Activated gamma-delta T cell treated with Interleukin-2 at 50 U/mL for 16 hours (primary cell): ENCODE data around the gene ZFP62.

ENCODE experiments used
- DNase-seq: peaks from one replicate; pipeline ENCODE4 v3.0.0-alpha.2; 2020

The ZFP62 gene

DNA sequence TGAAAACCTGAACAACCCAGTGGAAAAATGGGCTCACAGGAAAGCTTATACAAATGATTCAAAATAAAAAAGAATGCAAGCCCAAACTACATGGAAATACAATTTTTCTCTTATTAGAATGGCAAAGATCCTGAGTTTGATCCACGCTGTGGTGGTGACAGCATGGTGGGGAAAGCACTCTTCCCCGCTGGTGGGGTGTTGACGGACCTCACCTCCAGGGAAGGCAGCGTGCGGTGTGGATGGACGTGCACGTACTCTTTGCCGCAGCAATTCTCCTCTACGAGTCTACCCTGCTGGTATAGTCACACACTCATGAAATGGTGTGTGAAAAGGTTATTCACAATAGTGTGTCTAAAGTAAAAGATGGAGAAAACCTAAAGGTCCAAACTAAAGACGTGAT is 5.9 kb upstream of the ZFP62 start:
- DNase-seq = no peak

DNA sequence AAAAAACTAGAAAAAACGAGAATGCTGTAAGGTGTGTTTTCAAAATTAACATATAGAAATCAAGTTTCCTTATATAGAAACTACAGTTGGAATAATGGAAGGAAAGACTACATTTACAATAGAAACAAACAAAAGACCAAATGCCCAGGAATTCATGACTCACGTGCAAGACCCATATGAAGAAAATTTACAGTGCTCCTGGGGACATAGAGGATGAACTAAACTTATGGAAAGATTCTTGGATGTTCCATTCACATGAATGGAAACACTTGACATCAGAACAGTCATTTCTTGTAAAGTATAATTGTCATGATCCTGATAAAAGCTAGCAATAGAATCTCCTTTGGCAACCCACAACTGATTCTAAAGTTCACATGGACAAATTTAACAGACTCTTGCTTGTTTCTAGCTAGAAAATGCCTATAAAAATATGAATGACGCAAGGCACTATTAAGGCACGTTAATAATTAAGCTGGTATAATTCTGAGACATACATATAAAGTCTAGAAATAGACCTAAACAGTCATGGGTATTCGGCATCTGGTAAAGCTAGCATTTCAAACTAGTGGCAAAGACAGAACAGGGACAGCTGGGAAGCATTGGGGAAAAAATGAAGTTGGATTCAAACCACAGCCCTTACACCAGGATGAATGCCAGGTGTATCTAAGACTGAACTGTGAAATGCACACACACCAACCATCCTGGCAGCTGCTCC is 5.1 kb upstream of the ZFP62 start:
- DNase-seq = no peak

DNA sequence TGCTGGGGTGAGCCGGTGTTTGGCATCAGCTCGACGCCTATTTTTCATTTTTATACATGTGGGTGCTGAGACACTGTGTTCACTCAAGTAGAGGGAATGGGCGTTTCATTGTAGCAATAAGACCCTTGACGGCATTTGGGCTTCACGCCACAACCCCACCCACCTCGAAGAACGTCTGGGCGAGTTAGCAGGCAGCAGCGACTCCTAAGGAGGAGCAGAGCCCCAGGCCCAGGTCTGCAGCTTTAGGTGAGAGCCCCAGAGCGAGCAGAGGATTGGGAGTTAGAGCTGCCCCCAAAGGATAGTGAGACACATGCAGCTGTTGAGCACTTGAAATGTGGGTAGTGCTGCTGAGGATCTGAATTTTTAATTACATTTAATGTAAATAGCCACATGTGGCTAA is 1.6 kb upstream of the ZFP62 start:
- DNase-seq = no peak

DNA sequence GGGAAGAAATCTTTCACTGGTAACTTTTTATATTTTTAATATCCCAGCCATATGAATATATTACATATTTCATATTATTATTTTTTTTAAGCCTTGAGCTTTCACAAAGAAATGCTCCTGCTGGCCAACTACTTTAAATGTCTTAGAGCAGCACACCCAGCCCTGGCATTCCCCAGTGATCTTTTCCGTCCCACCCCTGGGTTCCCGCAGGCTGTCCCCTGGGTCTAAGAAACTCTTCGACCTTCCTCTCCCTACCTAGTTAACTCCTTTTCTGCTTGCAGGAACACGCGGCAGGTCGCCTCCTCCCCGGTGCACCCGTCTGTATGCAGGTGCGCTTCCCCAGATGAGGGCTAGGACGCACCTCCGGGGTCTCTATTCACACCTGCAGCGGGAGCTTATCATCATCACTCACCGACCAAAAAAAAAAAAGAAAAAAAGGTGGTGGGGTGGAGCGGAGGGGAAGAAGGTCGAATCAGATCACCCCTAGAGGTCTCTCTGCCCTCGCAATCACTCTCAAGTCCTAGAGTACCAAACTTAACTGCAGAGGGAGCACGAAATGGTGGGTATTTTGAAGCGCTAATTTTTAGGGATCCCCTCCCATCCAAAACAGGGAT is 696 bp downstream of the ZFP62 start:
- peak; percentile 46 for DNase-seq

DNA sequence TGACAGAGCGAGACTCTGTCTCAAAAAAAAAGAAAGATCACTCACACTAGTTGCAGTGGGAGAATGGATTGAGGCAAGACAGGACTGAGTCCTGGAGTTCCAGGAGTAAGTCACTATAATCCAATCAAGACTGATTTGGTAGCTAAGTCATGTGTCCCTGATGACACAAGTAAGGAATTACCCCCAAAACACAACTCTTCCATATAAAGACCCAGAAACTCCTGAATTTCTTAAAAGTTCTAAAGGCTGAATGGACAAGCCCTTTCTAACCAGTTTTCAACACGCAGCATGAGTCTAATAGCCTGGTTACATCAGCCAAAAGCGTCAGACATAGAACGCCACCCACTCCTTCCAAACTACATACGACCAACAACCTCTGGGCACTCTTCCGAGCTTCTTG is 2.5 kb downstream of the ZFP62 start:
- DNase-seq = no peak

DNA sequence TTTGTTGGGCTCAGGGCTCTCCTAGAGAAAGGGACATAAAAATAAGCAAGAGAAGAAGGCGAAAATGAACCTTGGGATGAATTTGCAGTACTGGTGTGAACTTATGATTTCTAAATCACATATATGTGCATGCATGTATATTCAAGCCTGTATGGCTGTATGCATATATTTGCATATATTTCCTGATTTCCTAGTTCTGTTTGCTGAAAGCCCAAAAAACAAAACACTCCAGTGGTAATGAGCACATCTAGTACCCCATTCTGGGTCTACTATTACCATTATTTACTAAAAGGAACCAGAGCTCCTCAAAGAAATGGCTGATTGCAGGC is 7.3 kb downstream of the ZFP62 start:
- DNase-seq = no peak

DNA sequence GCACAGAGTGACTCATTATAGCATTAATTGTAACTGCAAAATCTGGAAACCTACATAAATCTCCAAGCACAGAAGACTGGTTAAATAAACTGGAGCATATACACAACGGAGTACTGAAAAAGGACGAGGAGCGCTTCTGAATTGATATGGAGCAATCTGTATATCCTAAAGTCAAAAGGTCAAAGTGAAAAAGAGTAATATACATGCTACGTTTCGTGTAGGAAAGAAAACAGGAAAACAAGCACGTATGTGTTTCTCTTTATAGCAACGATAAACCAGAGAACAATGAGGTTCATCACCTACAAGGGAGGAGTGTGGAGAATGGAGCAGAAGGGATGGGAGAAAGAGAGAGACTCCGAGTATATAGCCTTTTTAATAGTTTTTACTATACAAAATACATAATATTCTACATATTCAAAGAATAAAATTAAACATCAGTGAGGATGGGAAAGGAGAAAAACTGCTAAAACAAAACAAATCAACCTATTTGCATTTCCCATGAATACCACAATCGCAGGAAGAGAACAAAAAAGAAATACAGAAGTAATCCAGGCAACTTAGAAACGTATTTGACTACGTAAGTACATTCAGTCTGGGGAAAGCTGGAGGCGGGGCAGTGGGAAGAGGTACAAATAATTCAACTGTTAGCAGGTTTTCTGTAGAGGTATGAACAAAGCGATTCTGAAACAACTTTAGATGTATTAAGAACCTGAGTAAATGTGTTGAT is 7.8 kb downstream of the ZFP62 start:
- DNase-seq = no peak

DNA sequence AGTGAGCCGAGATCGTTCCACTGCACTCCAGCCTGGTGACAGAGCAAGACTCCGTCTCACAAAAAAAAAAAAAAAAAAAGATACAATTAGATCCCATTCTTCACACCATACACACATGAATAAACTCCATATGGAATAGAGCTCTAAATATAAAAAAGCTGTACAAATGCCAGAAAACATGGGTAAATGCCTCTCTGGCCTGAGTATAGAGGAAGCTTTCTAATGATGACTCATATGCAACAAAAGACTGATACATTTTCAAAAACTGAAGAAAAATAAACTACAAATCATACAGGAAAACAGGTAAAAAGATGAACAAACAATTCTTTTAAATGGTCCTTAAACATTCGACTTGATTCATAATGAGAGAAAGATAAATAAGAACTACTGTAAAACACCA is 8.6 kb downstream of the ZFP62 start:
- DNase-seq = no peak

DNA sequence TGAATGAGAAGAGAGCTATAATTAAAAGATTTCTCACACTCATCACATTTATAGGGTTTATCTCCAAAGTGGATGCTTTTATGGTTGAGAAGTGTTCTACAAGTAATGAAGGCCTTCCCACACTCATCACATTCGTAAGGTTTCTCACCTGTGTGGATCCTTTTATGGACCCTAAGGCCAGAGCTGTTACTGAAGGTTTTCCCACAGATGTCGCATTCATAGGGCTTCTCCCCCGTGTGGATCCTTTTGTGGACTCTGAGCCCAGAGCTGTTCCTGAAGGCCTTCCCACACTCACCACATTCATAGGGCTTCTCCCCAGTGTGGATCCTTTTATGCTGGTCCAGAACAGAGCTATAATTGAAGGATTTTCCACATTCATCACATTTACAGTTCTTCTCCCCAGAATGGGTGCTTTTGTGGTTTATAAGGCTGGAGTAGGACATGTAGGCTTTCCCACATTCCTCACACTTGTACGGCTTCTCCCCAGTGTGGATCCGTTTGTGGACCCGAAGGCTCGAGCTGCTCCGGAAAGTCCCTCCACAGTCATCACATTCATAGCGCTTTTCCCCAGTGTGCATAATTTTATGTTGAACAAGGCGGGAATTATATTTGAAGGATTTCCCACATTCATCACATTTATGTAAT is 10.5 kb downstream of the ZFP62 start:
- DNase-seq = no peak

DNA sequence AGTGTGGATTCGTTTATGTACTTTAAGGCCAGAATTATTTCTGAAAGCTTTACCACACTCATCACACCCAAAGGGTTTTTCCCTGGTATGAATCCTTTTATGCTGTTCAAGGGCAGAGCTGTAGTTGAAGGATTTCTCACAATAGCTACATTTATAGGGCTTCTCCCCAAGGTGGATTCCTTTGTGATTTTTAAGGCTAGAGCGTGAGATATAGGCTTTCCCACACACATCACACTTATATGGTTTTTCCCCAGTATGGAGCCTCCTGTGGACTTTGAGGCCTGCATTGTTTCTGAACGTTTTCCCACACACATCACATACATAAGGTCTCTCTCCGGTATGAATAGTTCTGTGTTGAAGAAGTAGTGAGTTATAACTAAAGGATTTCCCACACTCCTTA is 11.2 kb downstream of the ZFP62 start:
- no peak for DNase-seq

DNA sequence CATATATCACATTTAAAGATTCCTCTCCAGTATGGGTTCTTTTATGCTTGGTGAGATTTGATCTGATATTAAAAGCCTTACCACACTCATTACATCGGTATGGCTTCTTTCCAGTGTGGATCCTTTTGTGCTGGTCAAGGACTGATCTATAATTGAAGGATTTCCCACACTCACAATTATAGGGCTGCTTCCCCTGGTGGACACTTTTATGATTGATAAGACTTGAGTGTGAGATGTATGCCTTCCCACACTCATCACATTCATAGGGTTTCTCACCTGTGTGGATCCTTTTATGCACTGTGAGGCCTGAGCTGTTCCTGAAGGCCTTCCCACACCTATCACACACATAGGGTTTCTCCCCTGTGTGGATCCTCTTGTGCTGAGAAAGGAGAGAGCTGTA is 12.2 kb downstream of the ZFP62 start:
- no peak for DNase-seq

DNA sequence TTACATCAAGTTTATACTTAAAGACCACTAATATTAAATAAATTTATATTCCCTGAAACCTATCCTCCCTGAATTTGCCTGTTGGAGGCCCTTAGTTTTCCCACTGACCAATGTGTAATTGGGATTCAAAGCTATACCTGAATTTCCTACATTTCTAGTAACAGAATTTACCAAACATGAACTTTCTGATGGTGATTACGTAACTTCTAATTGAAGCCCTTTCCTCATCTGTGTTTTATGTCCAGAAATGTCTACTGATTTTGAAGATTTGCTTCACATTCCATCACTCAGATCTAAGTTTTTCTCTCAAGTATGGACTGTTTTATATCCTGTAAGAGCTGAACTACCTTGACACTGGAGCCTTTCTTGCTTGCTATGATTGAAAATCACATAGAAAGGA is 12.8 kb downstream of the ZFP62 start:
- DNase-seq = no peak

DNA sequence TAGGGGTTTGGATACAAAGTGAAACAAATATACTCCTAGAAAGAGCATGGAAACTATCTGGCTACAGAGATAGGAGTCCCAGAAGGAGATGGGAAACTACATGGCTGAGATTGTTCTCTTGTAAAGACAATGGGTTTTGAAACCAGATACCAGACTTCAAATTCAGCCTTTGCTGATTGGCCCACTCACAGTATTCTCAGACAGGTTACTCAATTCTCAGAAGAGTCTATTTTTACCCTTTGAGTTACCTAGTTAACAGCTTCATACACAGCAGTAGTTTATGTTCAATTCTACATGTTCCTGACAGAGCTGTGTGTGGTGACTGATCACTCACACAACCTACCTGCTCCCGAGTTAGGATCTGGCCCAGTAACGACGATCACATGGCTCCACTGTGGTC is 14.1 kb downstream of the ZFP62 start:
- no peak for DNase-seq

DNA sequence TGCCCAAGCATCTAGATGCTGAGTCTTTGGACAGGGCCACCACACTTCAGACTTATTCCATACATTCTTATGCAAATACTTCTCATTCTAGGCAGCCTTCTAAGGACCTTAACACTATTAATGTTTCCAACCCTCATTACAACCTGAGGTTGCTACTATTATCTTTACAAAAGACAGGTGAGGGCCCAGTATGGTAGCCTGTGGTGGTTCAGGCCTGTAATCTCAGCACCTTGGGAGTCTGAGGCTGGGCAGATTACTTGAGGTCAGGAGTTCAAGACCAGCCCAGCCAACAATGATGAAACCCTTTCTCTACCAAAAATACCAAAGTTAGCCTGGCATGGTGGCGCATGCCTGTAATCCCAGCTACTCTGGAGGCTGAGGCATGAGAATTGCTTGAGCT is 16.2 kb downstream of the ZFP62 start:
- DNase-seq = no peak

DNA sequence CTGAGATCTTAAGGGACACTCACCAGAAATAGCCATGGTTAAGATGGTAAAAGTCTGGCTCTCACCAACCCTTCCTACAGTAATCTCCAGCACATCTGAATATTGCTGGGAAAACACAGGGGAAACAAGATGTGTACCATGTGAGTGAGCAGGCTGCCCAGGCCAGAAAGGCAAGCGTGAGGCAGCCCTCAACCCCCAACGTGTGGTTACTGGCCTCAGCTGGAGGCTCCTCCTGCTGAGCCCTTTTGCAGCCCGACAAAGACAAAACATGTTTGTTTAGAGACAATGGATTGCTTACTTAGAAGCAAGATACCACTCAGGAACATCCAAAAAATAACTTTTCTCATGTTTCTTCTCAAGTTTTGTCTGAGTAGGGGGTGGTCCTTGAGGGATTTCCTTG is 16.6 kb downstream of the ZFP62 start:
- no peak for DNase-seq

DNA sequence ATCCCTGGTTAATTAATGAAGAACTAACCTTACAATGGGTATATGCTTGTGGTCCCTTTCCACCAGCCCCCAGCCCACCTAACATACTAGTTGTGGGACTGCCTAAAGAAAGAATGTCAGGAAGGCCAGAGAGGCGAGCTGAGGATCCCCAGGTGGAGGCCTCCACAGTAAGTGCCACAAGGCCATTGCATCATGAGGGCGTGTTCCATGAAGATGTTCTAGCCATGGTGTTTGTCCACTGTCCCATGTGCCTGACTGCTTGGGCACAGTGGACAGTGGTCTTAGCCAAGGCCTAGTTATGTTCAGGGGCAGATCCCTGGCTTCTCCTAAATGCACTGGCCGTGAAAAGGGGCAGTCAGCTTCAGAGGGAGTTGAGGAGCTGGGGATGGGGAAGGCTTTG is 21.1 kb downstream of the ZFP62 start:
- no peak for DNase-seq

DNA sequence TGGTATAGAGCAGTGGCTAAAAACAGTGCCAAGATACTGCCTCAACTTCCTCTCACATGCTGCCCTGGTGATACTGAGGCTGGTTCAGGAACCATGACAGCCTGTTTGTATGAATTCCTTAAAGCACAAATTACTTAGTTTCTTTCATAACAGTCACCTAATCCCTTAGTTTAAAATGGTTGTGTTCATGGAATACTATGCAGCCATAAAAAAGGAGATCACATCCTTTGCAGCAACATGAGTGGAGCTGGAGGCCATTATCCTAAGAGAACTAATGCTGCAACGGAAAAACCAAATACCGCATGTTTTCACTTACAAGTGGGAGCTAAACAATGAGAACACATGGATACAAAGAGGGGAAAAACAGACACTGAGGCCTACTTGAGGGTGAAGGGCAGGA is 21.8 kb downstream of the ZFP62 start:
- no peak for DNase-seq

DNA sequence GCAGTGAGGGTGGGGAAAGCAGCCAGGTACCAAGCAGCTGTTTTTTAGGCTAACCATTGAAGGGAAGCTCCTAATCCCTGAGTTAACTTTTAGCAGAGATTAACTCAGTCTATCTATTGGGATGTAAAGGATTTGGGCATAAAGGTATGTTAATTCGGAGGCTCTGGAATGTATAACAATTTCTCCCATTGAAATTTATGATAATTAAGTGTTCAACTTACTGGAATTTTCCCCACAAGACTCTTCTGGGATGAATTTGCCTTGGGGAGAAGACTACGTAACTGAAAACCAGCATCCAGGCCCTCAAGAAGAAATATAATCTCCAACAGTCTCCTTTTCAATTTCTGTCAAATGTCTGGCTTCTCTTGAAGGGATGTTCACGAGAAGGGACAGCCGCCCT is 23.6 kb downstream of the ZFP62 start:
- DNase-seq = no peak

DNA sequence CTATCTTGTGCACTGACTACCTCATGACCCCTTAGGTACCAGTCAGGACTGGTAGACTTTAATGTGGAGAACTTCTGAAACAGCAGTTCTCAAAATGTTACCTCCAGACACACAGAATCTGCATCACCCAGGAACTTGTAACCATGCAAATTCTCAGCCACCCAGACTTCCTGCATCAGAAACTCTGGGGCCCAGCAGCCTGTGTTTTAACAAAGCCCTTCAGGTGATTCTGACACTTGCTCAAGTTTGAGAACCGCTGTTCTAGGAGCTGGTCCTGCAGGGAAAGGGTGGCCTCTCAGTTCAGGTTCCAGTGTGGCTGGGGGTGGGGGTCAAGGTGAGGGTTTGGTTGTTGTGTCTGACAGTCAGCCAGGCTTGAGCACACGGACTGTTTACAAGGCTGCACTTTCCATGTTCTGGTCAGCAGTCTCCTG is 28.4 kb downstream of the ZFP62 start:
- peak; percentile 19 for DNase-seq

DNA sequence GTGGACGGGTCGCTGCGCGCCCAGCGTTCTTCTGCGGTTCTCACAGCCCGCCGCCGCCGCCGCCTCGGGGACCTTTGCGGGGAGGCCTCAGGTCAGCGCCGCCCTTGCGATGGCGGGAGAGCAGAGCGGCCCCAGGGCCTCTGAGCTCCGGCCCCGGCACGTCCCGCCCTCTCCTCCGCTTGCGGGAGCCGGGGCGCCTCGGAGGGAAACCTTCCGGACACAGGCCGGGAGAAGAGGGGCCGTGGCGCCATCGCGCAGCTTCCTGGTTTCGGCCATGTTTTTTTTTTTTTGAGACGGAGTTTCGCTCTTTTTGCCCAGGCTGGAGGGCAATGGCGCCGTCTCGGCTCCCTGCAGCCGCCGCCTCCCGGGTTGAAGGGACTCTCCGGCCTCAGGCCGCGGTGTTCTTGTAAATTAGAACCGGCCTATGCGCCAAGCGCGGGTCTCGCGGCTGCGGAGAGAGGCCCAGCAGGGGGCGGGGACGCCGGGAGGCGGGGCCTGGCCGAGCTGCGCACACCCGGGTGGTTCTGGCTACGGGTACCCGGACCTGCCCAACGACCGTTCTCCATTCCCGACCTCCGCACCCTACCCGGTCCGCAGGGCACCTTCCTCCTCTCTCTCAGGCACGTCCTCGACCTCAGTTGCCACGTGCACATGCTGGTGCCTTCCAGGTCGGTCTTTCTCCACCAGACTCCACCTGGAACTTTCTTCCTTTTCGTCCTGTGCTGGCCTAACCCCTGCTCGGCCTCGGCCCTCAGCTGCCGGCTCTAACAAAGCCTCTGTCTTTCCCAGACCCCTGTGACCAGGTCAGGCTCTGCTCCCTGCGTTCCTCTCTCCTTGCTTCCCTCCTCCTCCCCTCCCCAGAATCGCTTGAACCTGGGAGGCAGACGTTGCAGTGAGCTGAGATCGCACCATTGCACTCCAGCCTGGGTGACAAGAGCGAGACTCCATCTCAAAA is 29.7 kb downstream of the ZFP62 start:
- peak; percentile 74 for DNase-seq

DNA sequence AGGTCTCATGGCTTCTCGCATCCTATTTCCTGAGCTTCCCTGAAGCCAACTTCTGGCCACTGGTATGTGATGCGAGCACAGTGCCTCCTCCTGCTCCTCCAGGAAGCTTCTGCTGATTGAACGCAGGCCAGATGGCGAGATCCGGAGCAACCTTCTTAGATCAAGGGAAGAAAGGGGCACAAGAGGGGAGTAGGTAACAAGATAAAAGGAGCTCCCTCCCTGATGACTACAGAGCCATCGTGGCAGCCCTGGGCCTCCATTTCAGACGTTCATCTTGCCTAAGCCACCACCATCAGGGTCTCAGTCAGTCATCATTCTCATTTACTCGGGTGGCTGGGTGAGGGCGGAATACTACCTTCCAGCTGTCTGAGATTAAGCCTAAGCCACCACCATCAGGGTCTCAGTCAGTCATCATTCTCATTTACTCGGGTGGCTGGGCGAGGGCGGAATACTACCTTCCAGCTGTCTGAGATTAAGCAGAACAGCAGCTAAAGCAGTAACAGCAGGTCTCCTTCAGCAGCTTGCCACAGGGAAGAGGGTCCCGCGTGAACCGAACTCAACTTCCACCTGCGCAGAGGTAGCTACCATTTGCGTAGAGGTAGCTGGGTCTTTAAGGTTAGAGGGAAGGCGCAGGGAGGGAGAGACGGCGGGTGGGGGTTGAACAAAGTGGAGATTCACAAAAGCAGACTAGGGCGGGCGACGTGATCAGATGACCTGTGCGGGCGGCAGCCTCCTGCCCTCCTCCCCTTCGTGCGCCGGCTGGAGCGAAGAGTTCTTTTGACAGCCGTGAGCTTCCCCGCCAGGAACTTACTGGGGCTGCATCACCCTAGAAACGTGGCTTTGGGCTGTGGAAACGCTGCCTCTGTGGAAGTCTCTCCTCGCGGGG is 30.6 kb downstream of the ZFP62 start:
- peak; percentile 75 for DNase-seq

DNA sequence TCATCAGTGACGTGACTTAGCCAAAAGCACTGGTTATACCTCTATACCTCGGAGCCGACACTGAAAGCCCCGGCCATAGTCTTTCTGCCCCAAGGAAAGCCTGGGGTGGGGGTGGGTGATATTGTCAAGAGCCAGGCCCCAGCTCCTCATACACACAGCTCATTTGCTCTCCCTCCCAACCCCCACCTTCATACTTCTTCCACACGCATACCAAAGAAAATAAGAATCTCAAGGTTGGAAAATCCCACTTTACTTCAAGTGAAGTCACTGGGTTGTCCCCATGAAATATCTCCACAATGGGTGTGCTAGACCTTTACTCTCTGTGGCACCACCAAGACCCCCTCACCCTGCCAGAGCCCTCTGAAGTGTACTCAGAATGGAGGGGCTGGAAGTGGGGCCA is 31.4 kb downstream of the ZFP62 start:
- no peak for DNase-seq
